Fibroblast of villous mesenchyme (primary cell): ENCODE data around the gene ATP2C2. TPM values are rescaled to one million over a fixed set of nuclear protein-coding genes. Genes with fewer than 3 reads are reported as not detected.

Experiments used
- DNase-seq: peaks from one replicate; pipeline ENCODE4 v3.0.0-alpha.2; 2010; ENCODE audit warnings: low read depth
- H3K4me3 ChIP-seq: 2 replicates; pipeline ENCODE4 v1.5.1; 2011; ENCODE audit warnings: low read depth, mild to moderate bottlenecking, low read length
- total RNA-seq: library from RNA; depleted of rRNA; stranded (reverse); fragments of >200 nt; gene quantifications from 2 replicates; pipeline ENCODE4 v1.2.3, GENCODE V29; 2012
- TF ChIP-seq, protein P1 (sequence below): IDR thresholded peaks from 2 replicates; pipeline ENCODE4 v1.5.1; 2012; ENCODE audit warnings: low read depth, mild to moderate bottlenecking, low read length; ENCODE audit not compliant: insufficient read depth

Gene ATP2C2
- total RNA-seq, 1 donor = not detected

DNA sequence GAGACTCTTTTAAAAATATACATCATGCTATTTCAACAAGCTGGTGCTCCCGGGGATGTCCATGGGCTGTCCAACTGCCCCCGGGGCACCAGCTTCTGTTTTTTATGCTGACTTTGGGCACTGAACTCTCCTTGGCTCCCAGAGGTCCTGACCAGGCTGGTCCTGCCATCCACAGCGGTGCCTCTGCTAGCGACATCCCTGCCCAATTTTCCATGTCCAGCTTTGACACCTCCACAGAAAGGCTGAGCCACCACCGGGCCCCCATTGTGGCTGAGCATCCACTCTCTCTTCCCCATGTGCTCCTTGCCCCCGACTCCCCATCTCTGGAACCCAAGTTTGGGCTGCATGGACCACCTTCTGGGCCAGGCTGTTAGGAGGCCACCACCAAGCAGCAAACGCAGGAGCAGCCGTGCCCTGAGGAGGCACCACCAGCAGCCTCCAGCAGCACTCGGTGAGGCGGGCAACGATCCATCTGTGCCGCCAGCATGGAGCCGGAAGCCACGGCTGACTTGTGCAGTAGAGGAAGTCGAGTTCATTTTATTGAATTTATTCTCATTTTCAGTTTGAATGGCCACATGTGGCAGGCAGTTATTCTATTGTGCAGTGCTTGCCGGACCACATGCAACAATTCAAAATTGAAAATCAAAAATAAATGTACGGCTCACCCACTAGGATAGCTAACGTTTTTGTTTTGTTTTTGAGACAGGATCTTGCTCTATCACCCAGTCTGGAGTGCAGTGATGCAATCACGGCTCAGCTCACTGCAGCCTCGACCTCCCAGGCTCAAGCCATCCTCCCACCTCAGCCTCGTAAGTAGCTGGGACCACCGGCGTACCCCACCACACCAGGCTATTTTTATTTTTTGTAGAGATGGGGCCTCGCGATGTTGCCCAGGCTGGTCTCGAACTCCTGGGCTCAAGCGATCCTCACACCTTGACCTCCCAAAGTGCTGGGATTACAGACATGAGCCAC, 139.0 kb downstream of the ATP2C2 start:
- H3K4me3 ChIP-seq = no peak overlapping the region
- TF ChIP-seq, protein P1, sequence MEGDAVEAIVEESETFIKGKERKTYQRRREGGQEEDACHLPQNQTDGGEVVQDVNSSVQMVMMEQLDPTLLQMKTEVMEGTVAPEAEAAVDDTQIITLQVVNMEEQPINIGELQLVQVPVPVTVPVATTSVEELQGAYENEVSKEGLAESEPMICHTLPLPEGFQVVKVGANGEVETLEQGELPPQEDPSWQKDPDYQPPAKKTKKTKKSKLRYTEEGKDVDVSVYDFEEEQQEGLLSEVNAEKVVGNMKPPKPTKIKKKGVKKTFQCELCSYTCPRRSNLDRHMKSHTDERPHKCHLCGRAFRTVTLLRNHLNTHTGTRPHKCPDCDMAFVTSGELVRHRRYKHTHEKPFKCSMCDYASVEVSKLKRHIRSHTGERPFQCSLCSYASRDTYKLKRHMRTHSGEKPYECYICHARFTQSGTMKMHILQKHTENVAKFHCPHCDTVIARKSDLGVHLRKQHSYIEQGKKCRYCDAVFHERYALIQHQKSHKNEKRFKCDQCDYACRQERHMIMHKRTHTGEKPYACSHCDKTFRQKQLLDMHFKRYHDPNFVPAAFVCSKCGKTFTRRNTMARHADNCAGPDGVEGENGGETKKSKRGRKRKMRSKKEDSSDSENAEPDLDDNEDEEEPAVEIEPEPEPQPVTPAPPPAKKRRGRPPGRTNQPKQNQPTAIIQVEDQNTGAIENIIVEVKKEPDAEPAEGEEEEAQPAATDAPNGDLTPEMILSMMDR = no peak
- no peak for DNase-seq

DNA sequence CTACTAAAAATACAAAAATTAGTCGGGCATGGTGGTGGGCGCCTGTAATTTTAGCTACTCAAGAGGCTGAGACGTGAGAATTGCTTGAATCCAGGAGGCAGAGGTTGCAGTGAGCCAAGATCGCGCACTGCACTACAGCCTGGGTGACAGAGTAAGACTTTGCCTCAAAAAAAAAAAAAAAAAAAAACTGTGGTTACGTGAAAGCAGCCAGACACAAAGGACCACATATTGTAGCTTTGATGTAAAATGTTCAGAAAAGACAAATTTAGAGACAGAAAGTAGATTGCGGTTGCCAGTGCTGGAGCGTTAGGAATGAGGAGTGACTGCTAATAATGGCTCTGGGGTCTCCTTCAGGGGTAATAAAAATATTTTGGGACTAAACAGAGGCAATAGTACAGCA, 140.2 kb downstream of the ATP2C2 start:
- TF ChIP-seq, protein P1 = no peak
- no peak overlapping the region for H3K4me3 ChIP-seq
- DNase-seq = no peak

DNA sequence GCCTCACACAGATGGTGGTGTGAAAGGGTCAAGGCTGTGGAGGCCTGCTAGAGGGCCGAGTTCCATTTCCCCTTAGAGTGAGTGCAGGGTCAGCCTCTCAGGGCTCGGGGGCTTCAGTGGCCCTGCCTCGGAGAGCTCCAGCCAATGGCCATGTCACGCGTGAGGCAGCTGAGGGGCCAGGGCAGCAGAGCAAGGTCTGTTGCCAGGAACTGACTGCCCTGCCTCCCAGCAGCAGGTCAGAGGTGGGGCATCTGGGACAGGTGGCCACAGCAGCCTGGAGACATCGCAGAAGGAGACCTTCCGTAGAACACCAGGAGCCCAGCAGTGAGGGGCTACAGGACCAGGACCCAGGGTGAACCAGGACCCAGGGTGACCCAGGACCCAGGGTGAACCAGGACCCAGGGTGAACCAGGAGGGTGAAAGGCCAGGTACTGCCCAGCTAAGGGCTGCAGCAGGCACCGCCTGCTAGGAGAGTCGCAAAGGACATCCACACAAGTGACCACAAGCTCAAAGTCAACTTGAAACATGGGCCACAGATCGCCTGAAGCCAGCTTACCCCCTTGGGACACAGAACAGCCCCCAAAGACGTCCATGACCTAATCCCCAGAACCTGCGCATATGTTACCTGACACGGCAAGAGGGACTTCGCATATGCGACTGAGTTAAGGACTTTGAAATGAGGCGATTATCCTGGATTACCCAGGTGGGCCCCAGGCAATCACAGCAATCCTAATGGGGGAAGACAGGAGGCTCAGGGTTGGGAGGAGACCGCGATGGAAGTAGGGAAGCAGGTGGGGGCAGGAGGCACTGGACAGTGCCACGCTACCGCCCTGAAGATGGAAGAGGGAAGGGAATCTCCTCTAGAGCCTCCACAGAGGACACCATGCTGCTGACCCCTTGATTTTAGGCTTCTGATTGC, 141.0 kb downstream of the ATP2C2 start:
- TF ChIP-seq, protein P1 = no peak
- no peak overlapping the region for H3K4me3 ChIP-seq
- no peak for DNase-seq

DNA sequence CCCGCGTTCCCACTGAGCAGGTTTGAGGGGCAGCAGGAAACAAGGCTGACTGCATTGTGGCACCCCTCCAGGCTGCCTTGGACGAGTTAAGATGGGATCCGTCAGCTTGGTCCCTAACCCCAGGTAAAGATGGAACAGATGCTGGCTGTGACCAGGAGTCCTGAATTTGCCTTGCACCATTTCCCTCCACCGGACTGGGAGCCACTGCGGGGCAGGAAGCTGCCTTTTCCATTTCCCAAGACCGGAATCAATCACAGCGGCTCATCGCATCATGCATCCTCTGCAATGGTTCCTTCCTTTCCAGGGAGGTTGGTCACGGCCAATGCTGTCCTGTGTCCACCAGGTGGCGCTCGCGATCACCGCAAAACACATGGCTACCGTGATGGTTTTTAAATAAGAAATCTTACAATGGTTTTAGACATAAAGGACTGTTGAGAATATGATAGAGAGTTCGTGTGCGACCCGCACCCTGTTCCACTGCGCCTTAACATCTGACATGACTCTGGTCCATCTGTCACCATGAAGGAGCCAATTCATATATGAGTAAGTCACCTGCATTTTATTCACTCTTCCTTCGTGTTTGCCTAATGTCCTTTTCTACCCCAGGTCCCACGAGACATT, 143.0 kb downstream of the ATP2C2 start:
- DNase-seq = peak; percentile 86
- no peak overlapping the region for H3K4me3 ChIP-seq
- TF ChIP-seq, protein P1 = peak; percentile 93

DNA sequence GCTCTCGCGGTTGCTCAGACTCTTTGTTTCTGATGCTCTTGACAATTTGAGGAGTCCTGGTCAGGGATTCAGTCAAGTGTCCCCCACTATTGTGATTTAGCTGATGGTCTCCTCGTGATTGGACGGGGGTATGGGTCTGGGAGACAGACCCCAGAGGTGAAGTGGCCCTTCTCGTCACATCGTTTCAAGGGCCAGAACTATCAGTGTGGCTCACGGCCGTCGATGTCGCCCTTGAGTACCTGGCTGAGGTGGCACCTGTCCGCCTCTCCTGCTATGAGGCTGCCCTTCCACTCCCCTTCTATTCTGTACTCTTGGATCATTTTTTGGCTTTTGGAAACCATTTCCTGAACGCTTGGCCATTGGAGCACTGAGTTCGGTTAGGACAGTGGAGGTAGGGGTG, 143.5 kb downstream of the ATP2C2 start:
- no peak for DNase-seq
- H3K4me3 ChIP-seq = no peak overlapping the region
- TF ChIP-seq, protein P1 = no peak

DNA sequence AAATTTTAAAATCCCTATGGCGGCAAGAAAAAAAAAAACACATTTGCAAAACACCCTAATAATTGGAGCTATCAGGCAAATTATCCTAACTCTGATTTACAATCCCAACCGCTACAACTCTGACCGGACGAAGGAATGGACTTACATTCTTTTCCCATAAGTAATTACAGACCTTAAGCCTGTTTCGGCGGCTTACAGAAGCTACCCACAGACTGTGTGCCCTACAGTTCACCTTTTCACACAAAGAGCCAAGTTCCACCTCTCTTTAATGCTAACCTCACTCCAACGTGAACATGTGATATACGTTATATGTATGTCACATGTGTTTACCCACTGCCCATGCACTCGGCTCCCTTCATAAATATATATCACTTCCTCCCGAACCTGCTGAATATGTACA, 144.8 kb downstream of the ATP2C2 start:
- DNase-seq = peak; percentile 83
- no peak overlapping the region for H3K4me3 ChIP-seq
- TF ChIP-seq, protein P1 = no peak
